ENCODE data around the gene ZNF385B. TPM values are rescaled to one million over a fixed set of nuclear protein-coding genes. Genes with fewer than 3 reads are reported as not detected.

The ZNF385B gene
- total and polyA plus RNA-seq, 4 donors: 3.0 to 7.2 (median 3.9) TPM

DNA sequence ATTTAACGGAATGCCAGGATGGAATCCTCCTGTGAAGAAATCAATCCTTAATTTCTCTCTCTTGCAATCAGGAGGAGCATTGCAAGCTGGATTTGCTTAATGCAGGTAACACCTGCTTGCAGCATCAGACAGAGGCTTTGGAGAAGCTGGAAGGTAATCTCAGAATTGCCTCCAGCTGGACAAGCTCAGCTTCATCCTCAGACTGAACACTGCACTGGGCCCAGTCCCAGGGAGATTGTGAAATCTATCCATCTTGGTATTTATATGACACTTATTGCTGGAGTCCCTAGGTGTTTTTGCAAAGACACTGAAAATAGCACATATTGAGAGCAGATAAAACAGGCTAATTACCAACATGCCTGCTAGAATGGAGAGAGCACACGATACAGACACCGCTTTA is 417.4 kb downstream of the ZNF385B start:
- WGBS: 93% methylated on average over 3 of the region's 3 CpGs
- peaks cover 0 to 24% (median 17%) of the 10 kb centered on the region in 4 donors for H3K36me3 ChIP-seq (ENCODE audit: control insufficient read depth in 4 of 4, insufficient read depth in 3 of 4, low read depth in 1 of 4, low read length in 3 of 4)

DNA sequence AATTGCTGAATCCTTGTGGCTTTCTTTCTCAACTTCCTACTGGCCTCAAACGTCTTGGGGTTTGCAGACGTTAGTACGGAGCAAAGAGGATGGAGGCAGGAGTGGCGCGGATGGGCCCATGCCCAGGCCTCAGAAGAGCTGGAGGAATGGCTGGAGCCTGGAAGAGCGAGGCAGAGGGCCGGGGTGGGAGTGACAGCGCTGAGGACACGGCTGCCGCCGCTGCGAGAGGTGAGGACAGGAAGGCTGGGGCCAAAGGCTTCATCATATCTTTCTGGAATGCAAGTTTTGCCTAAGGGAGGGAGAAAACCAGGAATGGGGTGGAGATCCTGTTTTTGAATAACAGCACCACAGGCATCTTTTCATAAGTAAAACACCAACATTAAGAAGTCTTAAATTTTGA is 418.2 kb downstream of the ZNF385B start:
- Histone ChIP-seq H3K36me3 (ENCODE audit: control insufficient read depth in 4 of 4, insufficient read depth in 3 of 4, low read depth in 1 of 4, low read length in 3 of 4) (peaks cover 0 to 24% (median 17%) of the 10 kb centered on the region in 4 donors), H3K27me3 (ENCODE audit: control insufficient read depth in 4 of 4, insufficient read depth in 4 of 4, low read length in 3 of 4) (no peaks in the 10 kb centered on the region), H3K27ac (ENCODE audit: low read depth in 1 of 2, low read length in 2 of 2) (no peak overlapping the region), H3K4me1 (ENCODE audit: control insufficient read depth in 4 of 4, insufficient read depth in 4 of 4, low read length in 3 of 4) (no peaks in the 10 kb centered on the region), H3K9me3 (ENCODE audit: control insufficient read depth in 4 of 4, low read length in 3 of 4) (no peaks in the 10 kb centered on the region), H3K9ac (ENCODE audit: low read depth in 1 of 2, low read length in 2 of 2) (no peak overlapping the region), H3K4me3 (ENCODE audit: low read depth in 1 of 3, low read length in 3 of 3) (no peak overlapping the region)
- no peak for TF ChIP-seq YY1 (IDR thresholded peaks at IDR 0.05)
- TF ChIP-seq, protein P1, sequence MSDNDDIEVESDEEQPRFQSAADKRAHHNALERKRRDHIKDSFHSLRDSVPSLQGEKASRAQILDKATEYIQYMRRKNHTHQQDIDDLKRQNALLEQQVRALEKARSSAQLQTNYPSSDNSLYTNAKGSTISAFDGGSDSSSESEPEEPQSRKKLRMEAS (IDR thresholded peaks at IDR 0.05): no peak
- TF ChIP-seq FOXA1 (IDR thresholded peaks at IDR 0.05): no peak
- TF ChIP-seq EGR1 (IDR thresholded peaks at IDR 0.05; ENCODE audit: low read depth in 2 of 2): no peak
- TF ChIP-seq, protein P2, sequence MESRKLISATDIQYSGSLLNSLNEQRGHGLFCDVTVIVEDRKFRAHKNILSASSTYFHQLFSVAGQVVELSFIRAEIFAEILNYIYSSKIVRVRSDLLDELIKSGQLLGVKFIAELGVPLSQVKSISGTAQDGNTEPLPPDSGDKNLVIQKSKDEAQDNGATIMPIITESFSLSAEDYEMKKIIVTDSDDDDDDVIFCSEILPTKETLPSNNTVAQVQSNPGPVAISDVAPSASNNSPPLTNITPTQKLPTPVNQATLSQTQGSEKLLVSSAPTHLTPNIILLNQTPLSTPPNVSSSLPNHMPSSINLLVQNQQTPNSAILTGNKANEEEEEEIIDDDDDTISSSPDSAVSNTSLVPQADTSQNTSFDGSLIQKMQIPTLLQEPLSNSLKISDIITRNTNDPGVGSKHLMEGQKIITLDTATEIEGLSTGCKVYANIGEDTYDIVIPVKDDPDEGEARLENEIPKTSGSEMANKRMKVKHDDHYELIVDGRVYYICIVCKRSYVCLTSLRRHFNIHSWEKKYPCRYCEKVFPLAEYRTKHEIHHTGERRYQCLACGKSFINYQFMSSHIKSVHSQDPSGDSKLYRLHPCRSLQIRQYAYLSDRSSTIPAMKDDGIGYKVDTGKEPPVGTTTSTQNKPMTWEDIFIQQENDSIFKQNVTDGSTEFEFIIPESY (IDR thresholded peaks at IDR 0.05): no peak
- TF ChIP-seq, protein P3, sequence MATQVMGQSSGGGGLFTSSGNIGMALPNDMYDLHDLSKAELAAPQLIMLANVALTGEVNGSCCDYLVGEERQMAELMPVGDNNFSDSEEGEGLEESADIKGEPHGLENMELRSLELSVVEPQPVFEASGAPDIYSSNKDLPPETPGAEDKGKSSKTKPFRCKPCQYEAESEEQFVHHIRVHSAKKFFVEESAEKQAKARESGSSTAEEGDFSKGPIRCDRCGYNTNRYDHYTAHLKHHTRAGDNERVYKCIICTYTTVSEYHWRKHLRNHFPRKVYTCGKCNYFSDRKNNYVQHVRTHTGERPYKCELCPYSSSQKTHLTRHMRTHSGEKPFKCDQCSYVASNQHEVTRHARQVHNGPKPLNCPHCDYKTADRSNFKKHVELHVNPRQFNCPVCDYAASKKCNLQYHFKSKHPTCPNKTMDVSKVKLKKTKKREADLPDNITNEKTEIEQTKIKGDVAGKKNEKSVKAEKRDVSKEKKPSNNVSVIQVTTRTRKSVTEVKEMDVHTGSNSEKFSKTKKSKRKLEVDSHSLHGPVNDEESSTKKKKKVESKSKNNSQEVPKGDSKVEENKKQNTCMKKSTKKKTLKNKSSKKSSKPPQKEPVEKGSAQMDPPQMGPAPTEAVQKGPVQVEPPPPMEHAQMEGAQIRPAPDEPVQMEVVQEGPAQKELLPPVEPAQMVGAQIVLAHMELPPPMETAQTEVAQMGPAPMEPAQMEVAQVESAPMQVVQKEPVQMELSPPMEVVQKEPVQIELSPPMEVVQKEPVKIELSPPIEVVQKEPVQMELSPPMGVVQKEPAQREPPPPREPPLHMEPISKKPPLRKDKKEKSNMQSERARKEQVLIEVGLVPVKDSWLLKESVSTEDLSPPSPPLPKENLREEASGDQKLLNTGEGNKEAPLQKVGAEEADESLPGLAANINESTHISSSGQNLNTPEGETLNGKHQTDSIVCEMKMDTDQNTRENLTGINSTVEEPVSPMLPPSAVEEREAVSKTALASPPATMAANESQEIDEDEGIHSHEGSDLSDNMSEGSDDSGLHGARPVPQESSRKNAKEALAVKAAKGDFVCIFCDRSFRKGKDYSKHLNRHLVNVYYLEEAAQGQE (IDR thresholded peaks at IDR 0.05): no peak
- TF ChIP-seq NR2F2 (IDR thresholded peaks at IDR 0.05): no peak
- TF ChIP-seq JUND (IDR thresholded peaks at IDR 0.05): no peak
- TF ChIP-seq RAD21 (IDR thresholded peaks at IDR 0.05): no peak
- TF ChIP-seq TAF1 (conservative IDR thresholded peaks at IDR 0.05): no peak
- no peak for TF ChIP-seq SP1 (IDR thresholded peaks at IDR 0.05)
- TF ChIP-seq, protein P4, sequence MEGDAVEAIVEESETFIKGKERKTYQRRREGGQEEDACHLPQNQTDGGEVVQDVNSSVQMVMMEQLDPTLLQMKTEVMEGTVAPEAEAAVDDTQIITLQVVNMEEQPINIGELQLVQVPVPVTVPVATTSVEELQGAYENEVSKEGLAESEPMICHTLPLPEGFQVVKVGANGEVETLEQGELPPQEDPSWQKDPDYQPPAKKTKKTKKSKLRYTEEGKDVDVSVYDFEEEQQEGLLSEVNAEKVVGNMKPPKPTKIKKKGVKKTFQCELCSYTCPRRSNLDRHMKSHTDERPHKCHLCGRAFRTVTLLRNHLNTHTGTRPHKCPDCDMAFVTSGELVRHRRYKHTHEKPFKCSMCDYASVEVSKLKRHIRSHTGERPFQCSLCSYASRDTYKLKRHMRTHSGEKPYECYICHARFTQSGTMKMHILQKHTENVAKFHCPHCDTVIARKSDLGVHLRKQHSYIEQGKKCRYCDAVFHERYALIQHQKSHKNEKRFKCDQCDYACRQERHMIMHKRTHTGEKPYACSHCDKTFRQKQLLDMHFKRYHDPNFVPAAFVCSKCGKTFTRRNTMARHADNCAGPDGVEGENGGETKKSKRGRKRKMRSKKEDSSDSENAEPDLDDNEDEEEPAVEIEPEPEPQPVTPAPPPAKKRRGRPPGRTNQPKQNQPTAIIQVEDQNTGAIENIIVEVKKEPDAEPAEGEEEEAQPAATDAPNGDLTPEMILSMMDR (IDR thresholded peaks at IDR 0.05; ENCODE audit: low read depth, low read length, missing input control): no peak
- no peak for TF ChIP-seq HNF4A (conservative IDR thresholded peaks at IDR 0.05)
- no peak for TF ChIP-seq HNF4G (IDR thresholded peaks at IDR 0.05)
- no peak for TF ChIP-seq GABPA (IDR thresholded peaks at IDR 0.05 in 1 of 2, conservative IDR thresholded peaks at IDR 0.05 in 1 of 2)
- TF ChIP-seq, protein P5, sequence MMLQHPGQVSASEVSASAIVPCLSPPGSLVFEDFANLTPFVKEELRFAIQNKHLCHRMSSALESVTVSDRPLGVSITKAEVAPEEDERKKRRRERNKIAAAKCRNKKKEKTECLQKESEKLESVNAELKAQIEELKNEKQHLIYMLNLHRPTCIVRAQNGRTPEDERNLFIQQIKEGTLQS (IDR thresholded peaks at IDR 0.05): no peak
- TF ChIP-seq FOXA2 (IDR thresholded peaks at IDR 0.05): no peak
- TF ChIP-seq RXRA (IDR thresholded peaks at IDR 0.05): no peak
- 75% methylated on average over 12 of the region's 12 CpGs for WGBS
- no peak for DNase-seq (ENCODE audit: low spot score)

More for the DNA sequence above, 417.4 kb downstream of the ZNF385B start:
- Histone ChIP-seq H3K9me3 (ENCODE audit: control insufficient read depth in 4 of 4, low read length in 3 of 4) (no peaks in the 10 kb centered on the region), H3K9ac (ENCODE audit: low read depth in 1 of 2, low read length in 2 of 2) (no peak overlapping the region), H3K27me3 (ENCODE audit: control insufficient read depth in 4 of 4, insufficient read depth in 4 of 4, low read length in 3 of 4) (no peaks in the 10 kb centered on the region), H3K4me3 (ENCODE audit: low read depth in 1 of 3, low read length in 3 of 3) (no peak overlapping the region), H3K27ac (ENCODE audit: low read depth in 1 of 2, low read length in 2 of 2) (no peak overlapping the region), H3K4me1 (ENCODE audit: control insufficient read depth in 4 of 4, insufficient read depth in 4 of 4, low read length in 3 of 4) (no peaks in the 10 kb centered on the region)
- TF ChIP-seq HNF4G (IDR thresholded peaks at IDR 0.05) (no peak), TAF1 (conservative IDR thresholded peaks at IDR 0.05) (no peak), HNF4A (conservative IDR thresholded peaks at IDR 0.05) (no peak), EGR1 (IDR thresholded peaks at IDR 0.05; ENCODE audit: low read depth in 2 of 2) (no peak), SP1 (IDR thresholded peaks at IDR 0.05) (no peak), FOXA2 (IDR thresholded peaks at IDR 0.05) (no peak), JUND (IDR thresholded peaks at IDR 0.05) (no peak), FOXA1 (IDR thresholded peaks at IDR 0.05) (no peak)
- TF ChIP-seq, protein P1 (IDR thresholded peaks at IDR 0.05): no peak
- TF ChIP-seq, protein P5 (IDR thresholded peaks at IDR 0.05): no peak
- TF ChIP-seq, protein P4 (IDR thresholded peaks at IDR 0.05; ENCODE audit: low read depth, low read length, missing input control): no peak
- DNase-seq (ENCODE audit: low spot score): no peak
